Hepatocyte (in vitro differentiated cells): ENCODE results near the gene KRR1.

Source experiments
- CTCF ChIP-seq: fragments of 200-600 bp; sonication (generic); IDR thresholded peaks from 2 replicates; pipeline ENCODE4 v1.5.1; 2016; ENCODE audit warnings: antibody characterized with exemption, mild to moderate bottlenecking; ENCODE audit not compliant: poor library complexity
- EZH2 ChIP-seq: fragments of 200-600 bp; sonication (generic); IDR thresholded peaks from 2 replicates; pipeline ENCODE4 v1.6.1; 2016; ENCODE audit warnings: antibody characterized with exemption, mild to moderate bottlenecking, borderline replicate concordance

GRCh38 chr12:75529826-75530225 lies 18.4 kb upstream of the KRR1 start:
- TF ChIP-seq EZH2 (no peak), CTCF (no peak)
